ENCODE results near the gene SYT9.
"Not testable (repeated sequence)": the region's sequence is repeated elsewhere in the genome, so short reads cannot be mapped to it uniquely, and the experiment has no call there.

The SYT9 gene

DNA sequence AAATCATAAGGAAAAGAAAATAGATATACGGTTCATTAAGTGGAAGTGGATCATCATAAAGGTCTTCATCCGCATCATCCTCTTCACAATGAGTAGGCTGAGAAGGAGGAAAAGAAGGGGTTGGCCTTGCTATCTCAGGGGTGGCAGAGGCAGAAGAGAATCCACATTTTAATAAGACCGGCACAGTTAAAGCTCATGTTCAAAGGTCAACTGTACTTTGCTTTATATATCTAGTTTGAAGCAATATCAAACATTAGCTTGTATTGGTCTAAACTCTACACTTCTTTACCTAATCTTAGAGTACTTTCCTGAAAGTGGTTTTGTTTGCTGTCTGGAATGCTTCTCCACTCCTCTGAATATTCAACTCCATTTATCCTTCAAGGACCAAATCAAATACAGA, 256.4 kb downstream of the SYT9 start:
- no peaks in the 10 kb centered on the region for H3K9me3 ChIP-seq (ENCODE audit: control insufficient read depth in 2 of 2, low read length in 2 of 2)
- H3K36me3 ChIP-seq (ENCODE audit: control insufficient read depth in 2 of 2, insufficient read depth in 2 of 2, low read length in 2 of 2) = no peaks in the 10 kb centered on the region
- no peak overlapping the region for H3K27ac ChIP-seq (ENCODE audit: low read depth in 2 of 2, low read length in 2 of 2)
- H3K27me3 ChIP-seq (ENCODE audit: control insufficient read depth in 2 of 2, insufficient read depth in 2 of 2, low read length in 2 of 2) = no peaks in the 10 kb centered on the region
- no peak overlapping the region for H3K9ac ChIP-seq (ENCODE audit: low read depth in 1 of 2, low read length in 2 of 2)
- H3K4me1 ChIP-seq (ENCODE audit: control insufficient read depth in 2 of 2, insufficient read depth in 2 of 2, low read length in 2 of 2) = peaks cover 19 to 21% of the 10 kb centered on the region in 2 donors
- no peak overlapping the region for H3K4me3 ChIP-seq (ENCODE audit: low read length in 2 of 2)

- H3K27me3 ChIP-seq (ENCODE audit: control insufficient read depth in 2 of 2, insufficient read depth in 2 of 2, low read length in 2 of 2) = no peaks in the 10 kb centered on the region
- H3K27ac ChIP-seq (ENCODE audit: low read depth in 2 of 2, low read length in 2 of 2) = no peak overlapping the region
- H3K4me3 ChIP-seq (ENCODE audit: low read length in 2 of 2) = no peak overlapping the region
- no peaks in the 10 kb centered on the region for H3K36me3 ChIP-seq (ENCODE audit: control insufficient read depth in 2 of 2, insufficient read depth in 2 of 2, low read length in 2 of 2)
- H3K9me3 ChIP-seq (ENCODE audit: control insufficient read depth in 2 of 2, low read length in 2 of 2) = no peaks in the 10 kb centered on the region
- H3K9ac ChIP-seq (ENCODE audit: low read depth in 1 of 2, low read length in 2 of 2) = no peak overlapping the region
- peaks cover 23 to 26% of the 10 kb centered on the region in 2 donors for H3K4me1 ChIP-seq (ENCODE audit: control insufficient read depth in 2 of 2, insufficient read depth in 2 of 2, low read length in 2 of 2)
These were observed 258.3 kb downstream of the SYT9 start for GRCh38 chr11:7509966-7510365.

- Histone ChIP-seq H3K27ac (ENCODE audit: low read depth in 2 of 2, low read length in 2 of 2) (peak overlapping the region; percentile 89 to 93), H3K4me3 (ENCODE audit: low read length in 2 of 2) (no peak overlapping the region), H3K9me3 (ENCODE audit: control insufficient read depth in 2 of 2, low read length in 2 of 2) (no peaks in the 10 kb centered on the region), H3K4me1 (ENCODE audit: control insufficient read depth in 2 of 2, insufficient read depth in 2 of 2, low read length in 2 of 2) (peaks cover 23 to 28% of the 10 kb centered on the region in 2 donors), H3K27me3 (ENCODE audit: control insufficient read depth in 2 of 2, insufficient read depth in 2 of 2, low read length in 2 of 2) (no peaks in the 10 kb centered on the region), H3K9ac (ENCODE audit: low read depth in 1 of 2, low read length in 2 of 2) (no peak overlapping the region), H3K36me3 (ENCODE audit: control insufficient read depth in 2 of 2, insufficient read depth in 2 of 2, low read length in 2 of 2) (no peaks in the 10 kb centered on the region)
These were observed 259.7 kb downstream of the SYT9 start for GRCh38 chr11:7511401-7511800.

- peak overlapping the region; percentile 89 to 93 for H3K27ac ChIP-seq (ENCODE audit: low read depth in 2 of 2, low read length in 2 of 2)
- peak overlapping the region; percentile 75 to 84 for H3K9ac ChIP-seq (ENCODE audit: low read depth in 1 of 2, low read length in 2 of 2)
- H3K4me1 ChIP-seq (ENCODE audit: control insufficient read depth in 2 of 2, insufficient read depth in 2 of 2, low read length in 2 of 2) = peaks cover 23 to 28% of the 10 kb centered on the region in 2 donors
These were observed 261.0 kb downstream of the SYT9 start for GRCh38 chr11:7512525-7513233.

GRCh38 chr11:7513234-7514098, 261.8 kb downstream of the SYT9 start, which contains the start of gene PPFIBP2:
Gene PPFIBP2 (plus strand): TSS chr11:7513999. CDS start chr11:7549476, 35,477 bp downstream.
- Histone ChIP-seq H3K36me3 (ENCODE audit: control insufficient read depth in 2 of 2, insufficient read depth in 2 of 2, low read length in 2 of 2) (no peaks in the 10 kb centered on the region), H3K9me3 (ENCODE audit: control insufficient read depth in 2 of 2, low read length in 2 of 2) (no peaks in the 10 kb centered on the region), H3K4me3 (ENCODE audit: low read length in 2 of 2) (peak within 1 kb of the TSS; percentile 89 to 94), H3K4me1 (ENCODE audit: control insufficient read depth in 2 of 2, insufficient read depth in 2 of 2, low read length in 2 of 2) (peaks cover 18 to 28% of the 10 kb centered on the region in 2 donors), H3K27ac (ENCODE audit: low read depth in 2 of 2, low read length in 2 of 2) (peak within 1 kb of the TSS; percentile 89 to 93), H3K9ac (ENCODE audit: low read depth in 1 of 2, low read length in 2 of 2) (peak within 1 kb of the TSS; percentile 75 to 88), H3K27me3 (ENCODE audit: control insufficient read depth in 2 of 2, insufficient read depth in 2 of 2, low read length in 2 of 2) (no peaks in the 10 kb centered on the region)

More at GRCh38 chr11:7512525-7513233, 261.0 kb downstream of the SYT9 start:
- no peaks in the 10 kb centered on the region for H3K36me3 ChIP-seq (ENCODE audit: control insufficient read depth in 2 of 2, insufficient read depth in 2 of 2, low read length in 2 of 2)
- H3K4me3 ChIP-seq (ENCODE audit: low read length in 2 of 2) = peak overlapping the region; percentile 89 to 94
- H3K9me3 ChIP-seq (ENCODE audit: control insufficient read depth in 2 of 2, low read length in 2 of 2) = no peaks in the 10 kb centered on the region
- no peaks in the 10 kb centered on the region for H3K27me3 ChIP-seq (ENCODE audit: control insufficient read depth in 2 of 2, insufficient read depth in 2 of 2, low read length in 2 of 2)

DNA sequence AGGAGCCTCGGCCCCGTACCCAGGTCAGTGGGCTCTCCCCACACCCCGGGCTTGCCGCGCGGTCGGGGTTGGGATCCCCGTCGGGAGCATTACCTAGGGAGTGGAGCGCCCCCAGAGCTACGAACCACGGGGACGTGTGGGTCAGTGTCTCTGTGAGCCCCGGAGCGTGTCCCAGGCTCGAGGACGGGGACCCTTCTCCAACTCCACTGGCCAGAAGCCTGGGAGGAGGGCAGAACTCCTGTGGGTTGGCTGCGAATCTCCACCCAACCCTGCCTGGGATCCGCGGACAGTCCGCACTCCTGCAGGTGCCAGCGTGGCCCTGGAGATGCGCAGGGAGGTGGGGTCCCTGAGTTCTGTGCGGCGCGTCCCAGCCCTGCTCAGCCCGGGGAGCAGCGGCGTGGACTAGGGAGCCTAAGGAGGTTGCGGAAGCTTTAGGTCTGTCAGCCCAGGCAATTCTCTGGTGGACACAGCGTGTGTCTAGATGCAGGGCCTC, 262.4 kb downstream of the SYT9 start:
- Histone ChIP-seq H3K27ac (ENCODE audit: low read depth in 2 of 2, low read length in 2 of 2) (peak overlapping the region; percentile 89 to 93), H3K36me3 (ENCODE audit: control insufficient read depth in 2 of 2, insufficient read depth in 2 of 2, low read length in 2 of 2) (no peaks in the 10 kb centered on the region), H3K27me3 (ENCODE audit: control insufficient read depth in 2 of 2, insufficient read depth in 2 of 2, low read length in 2 of 2) (no peaks in the 10 kb centered on the region), H3K4me3 (ENCODE audit: low read length in 2 of 2) (peak overlapping the region; percentile 89 to 94), H3K9ac (ENCODE audit: low read depth in 1 of 2, low read length in 2 of 2) (peak overlapping the region; percentile 75 to 88), H3K9me3 (ENCODE audit: control insufficient read depth in 2 of 2, low read length in 2 of 2) (no peaks in the 10 kb centered on the region), H3K4me1 (ENCODE audit: control insufficient read depth in 2 of 2, insufficient read depth in 2 of 2, low read length in 2 of 2) (peaks cover 18 to 28% of the 10 kb centered on the region in 2 donors)

- Histone ChIP-seq H3K36me3 (ENCODE audit: control insufficient read depth in 2 of 2, insufficient read depth in 2 of 2, low read length in 2 of 2) (no peaks in the 10 kb centered on the region), H3K27ac (ENCODE audit: low read depth in 2 of 2, low read length in 2 of 2) (no peak overlapping the region), H3K27me3 (ENCODE audit: control insufficient read depth in 2 of 2, insufficient read depth in 2 of 2, low read length in 2 of 2) (no peaks in the 10 kb centered on the region), H3K9ac (ENCODE audit: low read depth in 1 of 2, low read length in 2 of 2) (no peak overlapping the region), H3K4me1 (ENCODE audit: control insufficient read depth in 2 of 2, insufficient read depth in 2 of 2, low read length in 2 of 2) (peaks cover 18 to 28% of the 10 kb centered on the region in 2 donors), H3K4me3 (ENCODE audit: low read length in 2 of 2) (peak overlapping the region in 1 of 2 donors; percentile 94), H3K9me3 (ENCODE audit: control insufficient read depth in 2 of 2, low read length in 2 of 2) (no peaks in the 10 kb centered on the region)
These were observed 263.8 kb downstream of the SYT9 start for GRCh38 chr11:7515447-7515886.

- H3K4me1 ChIP-seq (ENCODE audit: control insufficient read depth in 2 of 2, insufficient read depth in 2 of 2, low read length in 2 of 2) = peaks cover 18 to 29% of the 10 kb centered on the region in 2 donors
- no peaks in the 10 kb centered on the region for H3K36me3 ChIP-seq (ENCODE audit: control insufficient read depth in 2 of 2, insufficient read depth in 2 of 2, low read length in 2 of 2)
- H3K4me3 ChIP-seq (ENCODE audit: low read length in 2 of 2) = no peak overlapping the region
- H3K9ac ChIP-seq (ENCODE audit: low read depth in 1 of 2, low read length in 2 of 2) = no peak overlapping the region
- H3K27ac ChIP-seq (ENCODE audit: low read depth in 2 of 2, low read length in 2 of 2) = no peak overlapping the region
- H3K9me3 ChIP-seq (ENCODE audit: control insufficient read depth in 2 of 2, low read length in 2 of 2) = no peaks in the 10 kb centered on the region
- H3K27me3 ChIP-seq (ENCODE audit: control insufficient read depth in 2 of 2, insufficient read depth in 2 of 2, low read length in 2 of 2) = no peaks in the 10 kb centered on the region
These were observed 264.8 kb downstream of the SYT9 start for GRCh38 chr11:7516475-7516874.

- H3K4me3 ChIP-seq (ENCODE audit: low read length in 2 of 2); H3K36me3 ChIP-seq (ENCODE audit: control insufficient read depth in 2 of 2, insufficient read depth in 2 of 2, low read length in 2 of 2); H3K27me3 ChIP-seq (ENCODE audit: control insufficient read depth in 2 of 2, insufficient read depth in 2 of 2, low read length in 2 of 2); H3K27ac ChIP-seq (ENCODE audit: low read depth in 2 of 2, low read length in 2 of 2); H3K9ac ChIP-seq (ENCODE audit: low read depth in 1 of 2, low read length in 2 of 2); H3K9me3 ChIP-seq (ENCODE audit: control insufficient read depth in 2 of 2, low read length in 2 of 2): not testable (repeated sequence)
- peaks cover 8 to 23% of the 10 kb centered on the region in 2 donors for H3K4me1 ChIP-seq (ENCODE audit: control insufficient read depth in 2 of 2, insufficient read depth in 2 of 2, low read length in 2 of 2)
These were observed 266.0 kb downstream of the SYT9 start for GRCh38 chr11:7517743-7518142.

Data from mucosa of rectum (tissue), 2 donors.